Midbrain (tissue), 1 donor: Measurements from ENCODE around the gene BPTF.
A peak's percentile ranks its signal among the peaks of the same experiment; 100 is the strongest.
"Not testable (repeated sequence)": the region's sequence is repeated elsewhere in the genome, so short reads cannot be mapped to it uniquely, and the experiment has no call there.

Experiments
- DNase-seq: peaks from one replicate; lab custom pipeline; 2025; lab: John Stamatoyannopoulos, UW

The BPTF gene

DNA sequence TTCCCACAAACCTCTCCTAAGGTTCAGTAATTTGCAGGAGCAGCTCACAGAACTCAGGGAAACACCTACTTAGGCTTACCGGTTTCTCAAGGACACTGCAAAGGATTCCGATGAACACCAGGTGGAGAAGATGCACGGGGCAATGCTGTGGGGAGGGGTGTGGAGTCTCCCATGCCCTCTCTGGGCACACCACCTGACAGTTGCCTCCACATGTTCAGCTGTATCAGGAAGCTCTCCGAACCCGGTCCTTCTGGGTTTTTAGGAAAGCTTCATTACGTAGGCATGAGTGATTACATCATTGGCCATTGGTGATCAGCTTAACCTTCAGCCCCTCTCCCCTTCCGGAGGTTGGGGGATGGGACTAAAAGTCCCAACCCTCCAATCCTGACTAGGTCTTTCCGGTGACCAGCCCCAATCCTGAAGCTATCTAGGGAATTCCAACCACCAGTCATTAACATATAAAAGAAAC, 149.3 kb downstream of the BPTF start:
- no peak for DNase-seq

GRCh38 chr17:67976306-67976705, 151.0 kb downstream of the BPTF start:
- not testable (repeated sequence) for DNase-seq

DNA sequence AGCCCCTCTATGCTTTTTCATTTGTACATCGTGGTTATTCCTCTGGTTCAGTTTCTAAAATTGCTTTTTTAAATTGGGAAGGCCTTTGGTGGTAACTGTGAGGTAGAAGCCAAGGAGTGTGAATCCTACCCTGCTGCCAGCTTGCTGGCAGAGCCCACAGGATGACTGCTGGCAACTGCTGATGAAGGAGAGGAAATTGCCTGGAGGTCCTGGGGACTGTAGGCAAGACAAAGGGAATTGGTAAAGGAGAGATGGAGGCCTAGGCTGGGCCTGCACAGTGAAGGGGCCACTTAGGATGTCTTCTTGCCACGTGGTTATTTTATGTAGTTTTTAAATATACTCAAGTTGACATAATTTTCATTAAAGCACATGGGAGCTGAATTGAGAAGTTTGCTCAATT, 155.2 kb downstream of the BPTF start:
- DNase-seq: no peak

DNA sequence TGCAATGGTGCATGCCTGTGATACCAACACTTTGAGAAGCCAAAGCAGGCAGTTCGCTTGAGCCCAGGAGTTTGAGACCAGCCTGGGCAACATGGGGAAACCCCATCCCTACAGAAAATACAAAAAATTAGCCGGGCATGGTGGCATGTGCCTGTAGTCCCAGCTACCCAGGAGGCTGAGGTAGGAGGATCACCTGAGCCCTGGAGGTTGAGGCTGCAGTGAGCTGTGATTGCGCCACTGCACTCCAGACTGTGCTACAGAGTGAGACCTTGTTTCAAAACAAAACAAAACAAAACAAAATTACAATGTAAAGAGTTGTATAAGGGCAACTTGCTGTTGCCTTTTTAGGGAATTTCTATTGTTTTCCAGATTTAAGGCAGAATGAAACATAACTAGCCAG, 155.6 kb downstream of the BPTF start:
- DNase-seq: not testable (repeated sequence)

DNA sequence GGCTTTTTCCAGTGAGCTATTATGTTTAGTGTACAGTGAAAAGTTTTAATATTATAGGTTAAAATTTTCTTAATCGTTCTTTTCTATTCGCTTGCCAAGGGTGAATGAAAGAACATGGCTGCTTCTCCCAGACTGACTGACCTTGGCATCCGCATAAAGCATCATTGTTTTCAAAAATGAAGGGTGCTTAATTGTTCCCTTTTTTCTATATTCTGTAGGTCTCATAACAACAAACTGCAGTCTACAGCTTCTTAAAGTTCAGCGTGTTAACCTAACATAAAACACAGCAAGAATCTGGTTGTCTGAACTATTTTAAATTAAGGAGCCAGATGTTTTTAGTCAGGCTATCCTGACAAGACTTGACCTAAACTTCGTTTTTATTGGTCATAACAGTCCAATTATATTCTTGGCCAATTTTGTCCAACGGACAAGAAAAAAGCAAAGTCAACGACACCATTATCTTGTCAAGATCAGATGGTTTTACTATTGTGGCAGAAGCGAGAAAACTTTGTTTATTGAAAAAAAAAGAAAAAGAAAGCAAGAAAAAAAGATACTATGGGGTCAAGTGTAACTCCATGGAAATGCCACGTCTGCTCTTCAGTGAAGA, 156.8 kb downstream of the BPTF start:
- DNase-seq: peak; percentile 33

DNA sequence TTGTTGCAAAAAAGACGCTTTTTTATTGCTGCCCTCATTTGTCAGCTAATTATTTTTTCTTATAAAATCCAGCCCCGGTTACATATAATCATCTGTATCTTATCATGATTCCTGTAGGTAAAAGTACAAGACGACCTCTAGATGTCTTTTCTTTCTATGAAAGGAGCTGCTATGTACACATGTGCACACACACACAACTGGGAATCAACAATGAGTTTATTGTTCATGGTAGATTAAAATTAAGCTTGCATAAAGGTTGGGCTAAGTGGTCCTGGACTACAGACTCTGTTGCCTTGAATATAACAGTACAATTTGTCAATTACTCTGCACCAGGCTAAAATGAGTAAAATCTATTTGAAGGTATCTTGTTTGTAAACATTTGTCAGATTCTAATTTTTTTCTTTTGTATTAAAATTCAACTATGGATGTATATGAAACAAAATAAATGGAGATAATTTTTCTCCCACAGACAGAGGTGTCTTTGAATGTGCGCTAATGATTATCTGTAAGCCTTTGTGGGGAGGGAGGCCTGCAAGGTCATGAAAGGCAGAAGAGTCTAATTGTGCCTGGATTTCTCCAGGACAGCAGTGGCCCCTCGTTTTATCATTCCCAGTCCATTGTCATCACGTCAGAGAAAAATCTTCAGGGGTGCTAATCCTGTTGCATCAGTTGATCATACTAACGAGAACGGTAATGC, 157.5 kb downstream of the BPTF start:
- no peak for DNase-seq

- no peak for DNase-seq
These were observed 158.0 kb downstream of the BPTF start for GRCh38 chr17:67983383-67983688.

DNA sequence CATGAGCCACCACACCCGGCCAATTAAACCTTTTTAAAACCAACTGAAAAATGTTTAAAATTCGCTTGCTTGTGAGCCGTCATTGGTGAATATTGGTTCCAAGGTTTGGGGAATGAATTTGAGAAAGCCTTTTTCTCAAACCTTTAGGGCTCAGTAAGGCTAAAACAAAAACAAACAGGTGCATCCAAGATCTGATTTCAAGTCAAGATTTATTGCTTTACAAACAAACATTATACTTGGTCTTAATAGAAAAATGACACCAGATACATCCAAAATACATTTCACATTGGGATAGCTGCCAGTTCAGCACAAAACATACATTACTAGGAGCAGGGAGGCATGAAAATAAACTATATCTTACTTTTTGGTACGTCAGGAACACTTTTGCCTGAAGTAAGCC, 165.6 kb downstream of the BPTF start:
- no peak for DNase-seq

DNA sequence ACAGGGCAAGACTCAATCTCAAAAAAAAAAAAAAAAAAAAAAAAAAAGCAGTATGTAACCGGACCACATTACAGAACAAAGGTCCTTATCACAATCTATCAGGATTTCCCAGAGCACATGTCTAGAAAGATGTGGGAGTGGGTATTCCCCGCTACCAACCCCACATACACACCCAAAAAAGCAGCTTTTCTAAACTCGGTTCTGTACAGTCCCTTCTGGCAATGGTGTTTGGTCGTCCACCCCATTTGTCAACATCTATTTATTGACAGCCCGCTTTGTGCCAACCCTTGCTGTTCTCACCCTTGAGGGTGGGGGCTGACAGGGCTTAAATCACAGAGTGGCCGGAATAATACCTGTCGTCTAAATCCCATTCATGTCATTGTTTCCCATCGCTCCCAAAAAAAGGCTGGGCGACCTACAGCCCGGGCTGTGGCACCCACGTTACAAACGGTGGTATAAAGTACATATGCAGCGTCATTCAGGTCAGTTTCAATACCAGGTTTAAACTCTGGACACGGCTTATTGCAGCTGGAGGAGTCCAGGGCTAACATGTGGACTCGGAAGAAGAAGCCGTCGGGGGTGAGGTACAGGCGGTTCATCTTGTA, 167.3 kb downstream of the BPTF start:
- no peak for DNase-seq

DNA sequence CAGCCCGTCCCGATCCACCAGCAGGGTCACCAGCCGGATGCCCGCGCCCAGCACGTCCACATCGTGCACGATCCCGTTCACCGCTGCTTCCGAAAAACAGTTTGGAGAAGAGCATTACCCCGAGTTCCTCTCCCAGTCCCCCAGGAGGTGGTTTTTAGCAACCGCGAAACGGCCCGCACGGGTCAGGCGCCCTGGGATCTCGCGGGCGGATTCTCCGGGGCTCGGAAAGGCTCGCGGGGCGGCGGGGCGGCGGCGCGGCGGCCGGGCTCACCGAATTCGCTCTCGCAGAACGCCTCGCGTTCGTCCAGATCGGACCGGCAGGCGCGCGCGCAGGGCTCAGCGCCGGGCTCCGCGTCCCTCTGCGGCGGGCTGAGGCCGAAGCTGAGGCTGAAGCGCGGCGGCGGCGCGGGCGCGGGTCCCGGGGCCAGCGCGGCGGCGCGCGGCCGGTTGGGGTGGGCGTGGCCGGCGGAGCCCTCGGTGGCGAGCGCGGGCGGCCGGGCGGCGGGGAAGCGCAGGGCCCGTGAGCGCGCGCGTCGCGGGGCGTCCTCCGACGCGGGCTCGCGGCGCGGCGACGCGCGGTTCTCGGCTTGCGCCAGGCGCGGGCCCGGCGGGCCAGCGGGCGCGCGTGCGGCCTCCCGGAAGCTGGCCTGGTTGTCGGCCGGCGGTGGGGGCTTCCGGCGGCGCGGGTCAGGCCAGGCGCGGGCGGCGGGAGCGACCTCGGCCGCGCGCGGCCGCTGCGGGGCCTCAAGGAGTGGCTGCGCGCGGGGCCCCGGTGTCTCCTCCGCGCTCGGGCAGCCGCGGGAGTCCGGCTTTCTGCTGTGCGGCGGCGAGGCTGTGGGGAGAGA, 168.1 kb downstream of the BPTF start:
- DNase-seq: peak; percentile 73

DNA sequence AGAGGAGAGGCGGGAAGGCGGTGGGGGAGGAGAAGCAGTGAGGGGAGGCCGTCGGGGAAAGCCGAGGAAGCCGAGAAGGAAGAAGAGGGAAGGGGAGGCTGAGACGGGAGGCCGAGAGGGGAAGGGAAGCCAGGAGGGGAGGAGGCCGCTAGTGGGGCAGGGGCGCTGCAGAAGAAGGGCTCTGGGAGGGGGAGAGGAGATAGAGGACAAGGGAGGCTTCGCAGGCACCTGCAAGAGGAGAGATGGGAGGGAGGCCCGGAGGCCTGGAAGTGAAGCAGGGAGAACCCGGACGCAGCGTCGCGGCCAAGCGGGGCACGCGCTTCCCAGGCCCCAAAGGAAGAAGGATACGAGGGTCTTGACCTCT, 168.7 kb downstream of the BPTF start:
- no peak for DNase-seq

GRCh38 chr17:67994817-67995569, 169.7 kb downstream of the BPTF start:
- peak; percentile 33 for DNase-seq

DNA sequence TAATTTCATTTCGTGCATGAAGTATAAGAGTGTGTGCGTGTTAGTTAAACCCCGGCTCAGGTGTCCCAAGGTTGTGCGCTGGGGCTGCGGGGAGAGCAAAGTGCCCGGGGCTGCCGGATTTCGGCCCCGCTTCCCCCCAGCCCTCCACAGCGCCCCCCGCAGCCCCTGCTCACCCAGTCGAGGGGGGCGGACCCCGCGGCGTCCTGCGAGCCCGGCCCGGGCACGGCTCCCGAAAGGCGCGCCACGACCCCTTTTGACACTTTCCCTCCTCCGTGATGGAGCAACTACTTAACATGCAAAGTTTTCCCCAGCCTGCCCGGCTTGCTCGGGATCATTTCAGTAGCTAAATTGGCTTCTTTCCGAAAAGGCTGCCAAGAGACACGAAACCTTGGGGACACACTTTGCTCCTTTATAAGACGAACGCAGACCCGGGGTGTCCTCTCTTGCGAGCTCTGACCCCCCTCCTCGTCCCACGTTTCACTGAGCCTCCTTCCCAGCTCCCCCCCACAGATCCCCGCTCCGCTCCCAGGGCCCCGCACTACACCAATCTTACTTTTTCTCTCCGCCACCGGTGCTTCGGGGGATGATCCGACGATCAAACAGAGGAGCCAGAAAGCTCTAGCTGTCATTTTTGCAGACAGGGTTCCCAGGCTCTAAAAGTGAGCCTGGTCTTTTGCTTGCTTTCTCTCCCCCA, 170.4 kb downstream of the BPTF start:
- DNase-seq: no peak

GRCh38 chr17:67996301-67997171, 171.2 kb downstream of the BPTF start, which contains the start of gene C17orf58:
Gene C17orf58, minus strand, starts transcription at chr17:67996469. Its CDS starts 271 bp downstream, at chr17:67996198.
- DNase-seq: not testable (repeated sequence)

DNA sequence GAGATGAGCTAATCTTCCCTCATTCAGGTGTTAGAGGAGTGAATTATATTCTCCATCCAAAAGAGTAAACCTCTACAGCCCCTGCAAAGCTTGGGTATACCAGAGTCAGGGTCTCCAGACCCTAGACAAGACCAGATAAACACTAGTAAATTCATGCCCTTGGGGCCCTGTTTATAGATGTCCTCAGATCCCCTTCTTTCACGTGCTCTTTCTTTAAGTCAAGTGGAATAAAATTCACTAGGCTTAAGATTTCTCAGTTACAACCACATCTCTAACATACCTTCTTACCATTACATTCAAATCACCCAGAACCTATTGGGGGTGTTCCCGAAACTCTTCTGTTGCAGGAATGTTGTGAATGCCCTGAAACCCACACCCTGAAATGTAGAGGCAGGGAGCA, 173.2 kb downstream of the BPTF start:
- DNase-seq: no peak

DNA sequence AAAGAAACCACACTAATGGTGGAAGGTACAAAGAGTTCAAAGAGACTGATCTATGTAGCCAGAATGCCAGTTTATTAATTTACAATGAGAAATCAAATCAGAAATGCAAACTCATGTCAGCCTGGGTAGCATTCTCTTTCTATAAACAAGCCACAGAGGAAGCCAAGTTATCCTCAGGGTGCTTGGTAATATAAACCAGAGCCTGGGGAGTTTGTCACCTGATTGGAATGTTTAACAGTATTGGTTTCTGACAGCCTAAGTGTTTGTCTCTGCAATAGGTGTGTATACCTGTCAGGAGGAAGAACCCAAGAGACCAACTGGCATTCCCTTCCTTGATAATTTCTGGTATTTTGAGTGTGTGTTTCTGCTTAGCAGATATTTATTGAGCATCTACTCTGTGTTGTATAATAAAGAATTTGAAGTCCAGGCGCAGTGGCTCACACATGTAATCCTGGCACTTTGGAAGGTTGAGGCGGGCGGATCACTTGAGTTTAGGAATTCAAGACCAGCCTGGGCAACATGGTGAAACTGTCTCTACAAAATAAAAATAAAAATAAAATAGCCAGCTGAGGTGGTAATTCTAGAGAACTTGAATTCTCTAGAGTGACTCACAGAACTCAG, 174.1 kb downstream of the BPTF start:
- DNase-seq: no peak

DNA sequence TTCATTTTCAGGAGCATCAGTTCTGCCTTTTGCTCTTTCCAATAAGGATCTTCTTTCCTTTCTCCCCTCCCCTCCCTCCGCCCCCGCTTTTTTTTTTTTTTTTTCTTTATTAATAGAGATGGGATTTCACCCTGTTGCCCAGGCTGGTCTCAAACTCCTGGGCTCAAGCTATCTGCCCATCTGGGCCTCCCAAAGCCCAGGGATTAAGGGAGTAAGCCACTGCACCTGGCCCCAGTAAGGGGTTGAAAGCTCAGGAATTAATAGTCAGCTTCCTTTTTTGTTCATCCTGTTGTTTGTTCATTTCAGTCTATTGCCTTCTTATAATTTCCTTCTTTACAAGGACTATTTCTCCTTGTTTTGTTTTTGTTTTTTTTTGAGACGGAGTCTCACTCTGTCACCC, 178.9 kb downstream of the BPTF start:
- DNase-seq: no peak

DNA sequence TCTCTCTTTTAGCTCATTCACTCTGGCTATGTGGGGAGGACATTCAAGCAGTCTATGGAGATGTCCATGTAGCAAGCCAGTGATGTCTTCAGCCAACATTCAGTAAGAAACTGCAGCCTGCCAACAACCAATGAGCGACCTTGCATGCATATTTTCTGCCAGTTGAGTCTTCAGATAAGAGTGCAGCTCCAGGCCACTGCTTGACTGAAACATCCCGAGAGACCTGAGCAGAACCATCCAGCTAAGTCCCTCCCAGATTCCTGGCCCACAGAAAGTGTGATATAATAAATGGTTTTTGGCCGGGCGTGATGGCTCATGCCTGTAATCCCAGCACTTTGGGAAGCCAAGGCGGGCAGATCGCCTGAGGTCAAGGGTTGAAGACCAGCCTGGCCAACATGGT, 181.5 kb downstream of the BPTF start:
- no peak for DNase-seq

- DNase-seq: peak; percentile 25
These were observed 185.9 kb downstream of the BPTF start for GRCh38 chr17:68011199-68011665.

- DNase-seq: no peak
These were observed 188.1 kb downstream of the BPTF start for GRCh38 chr17:68013385-68013784.
